ENCODE results near the gene P3H2. TPM values are rescaled to one million over a fixed set of nuclear protein-coding genes. Genes with fewer than 3 reads are reported as not detected.

The P3H2 gene
- total RNA-seq, 2 donors from 2014 or later = not detected

DNA sequence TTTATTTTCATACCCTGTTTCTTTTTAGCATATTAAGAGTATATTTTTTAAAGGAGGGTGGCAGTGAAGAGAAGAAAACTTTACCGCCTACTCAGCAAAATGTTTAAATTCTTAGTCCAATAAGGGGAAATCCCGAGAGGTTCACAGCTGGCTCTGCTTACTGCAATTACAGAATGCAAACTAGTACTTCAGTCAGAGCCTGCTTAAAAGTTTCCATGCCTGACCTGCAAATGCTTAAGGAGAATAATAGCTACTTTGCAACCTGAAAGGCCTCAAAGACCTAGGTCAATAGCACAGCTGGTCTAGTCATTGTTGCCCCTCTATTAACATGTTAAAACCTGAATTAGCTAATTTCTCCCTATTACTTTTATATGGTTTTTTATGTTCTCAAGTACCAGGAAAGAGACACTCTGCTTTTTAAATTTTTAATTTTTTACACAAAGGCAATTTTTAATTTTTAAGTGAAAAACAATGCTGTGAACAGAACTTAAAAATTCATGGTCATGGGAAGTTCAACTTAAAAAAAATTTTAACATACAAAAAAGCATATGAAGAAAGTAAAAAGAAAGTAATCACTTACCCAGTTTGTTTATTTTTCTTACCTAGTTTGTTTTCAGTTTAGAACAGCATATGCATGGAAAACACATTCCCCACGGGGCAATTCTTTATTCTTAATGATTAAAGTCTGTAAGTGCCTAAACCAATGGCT is 79.2 kb downstream of the P3H2 start:
- H3K36me3 Mint-ChIP-seq (ENCODE audit: low read depth) = no peaks in the 10 kb centered on the region
- no peak overlapping the region for H3K4me3 Mint-ChIP-seq
- H3K27ac Mint-ChIP-seq = no peak overlapping the region
- H3K9me3 Mint-ChIP-seq = no peaks in the 10 kb centered on the region
- H3K27me3 Mint-ChIP-seq = peaks cover 25% of the 10 kb centered on the region
- ATAC-seq (replicated peaks) = no peak
- no peaks in the 10 kb centered on the region for H3K4me1 Mint-ChIP-seq

DNA sequence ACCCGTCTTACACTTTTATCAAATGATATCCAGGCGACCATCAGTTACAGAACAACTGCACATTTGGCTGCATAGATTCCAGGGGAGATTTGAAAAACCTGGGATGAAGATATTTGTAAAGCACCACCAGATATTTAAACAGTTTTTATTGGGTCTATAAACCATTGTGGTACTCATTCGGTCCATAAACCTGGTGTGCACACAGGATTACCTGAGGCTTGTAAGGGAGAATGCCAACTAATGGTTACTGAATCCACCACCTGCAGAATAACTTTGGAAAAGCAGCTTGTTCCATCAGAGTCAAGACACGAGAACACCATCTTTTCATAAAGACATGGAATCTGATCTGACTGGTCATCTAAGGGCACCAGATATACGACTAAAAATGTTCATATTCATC is 80.6 kb downstream of the P3H2 start:
- no peaks in the 10 kb centered on the region for H3K36me3 Mint-ChIP-seq (ENCODE audit: low read depth)
- no peak for ATAC-seq (replicated peaks)
- no peaks in the 10 kb centered on the region for H3K4me1 Mint-ChIP-seq
- H3K9me3 Mint-ChIP-seq = no peaks in the 10 kb centered on the region
- H3K4me3 Mint-ChIP-seq = no peak overlapping the region
- peaks cover 27% of the 10 kb centered on the region for H3K27me3 Mint-ChIP-seq
- no peak overlapping the region for H3K27ac Mint-ChIP-seq

DNA sequence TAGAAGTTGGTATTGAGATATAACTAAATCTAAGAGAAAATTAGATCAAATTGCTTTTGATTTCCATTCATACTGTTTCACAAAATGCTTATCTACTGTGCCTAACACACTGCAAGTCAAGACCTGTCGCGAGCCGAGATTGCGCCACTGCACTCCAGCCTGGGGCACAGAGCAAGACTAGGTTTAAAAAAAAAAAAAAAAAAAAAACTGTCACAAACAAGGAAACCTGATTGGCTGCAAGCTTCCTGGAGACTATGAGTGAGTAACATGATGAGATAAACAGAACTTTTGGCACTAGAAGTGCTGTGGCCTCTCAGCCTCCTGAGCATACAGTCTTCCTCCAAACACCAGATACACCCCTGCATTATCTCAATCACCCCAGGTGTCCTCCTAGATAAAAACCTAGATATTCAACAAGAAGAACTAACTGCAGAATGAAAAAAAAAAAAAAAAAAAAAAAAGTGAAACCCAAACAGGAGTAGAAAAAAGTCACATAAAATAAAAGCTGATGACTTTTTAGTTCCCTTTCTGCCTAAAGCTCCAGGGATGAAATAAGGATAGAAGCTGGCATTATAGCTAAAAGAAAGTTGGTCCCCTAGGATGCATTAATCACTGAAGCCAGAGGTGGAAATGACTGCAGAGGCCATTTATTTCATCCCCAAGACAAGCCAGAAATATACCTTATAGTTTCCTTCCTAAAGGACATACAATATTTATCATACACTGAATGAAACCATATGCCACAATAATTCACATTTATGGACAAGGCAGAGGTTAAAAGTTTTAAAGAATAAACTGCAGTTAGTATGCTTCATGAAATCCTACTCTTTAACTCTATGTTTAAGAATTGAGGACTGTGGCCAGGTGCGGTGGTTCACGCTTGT is 82.4 kb downstream of the P3H2 start:
- H3K27ac Mint-ChIP-seq = no peak overlapping the region
- H3K36me3 Mint-ChIP-seq (ENCODE audit: low read depth) = no peaks in the 10 kb centered on the region
- no peak overlapping the region for H3K4me3 Mint-ChIP-seq
- no peak for ATAC-seq (replicated peaks)
- no peaks in the 10 kb centered on the region for H3K9me3 Mint-ChIP-seq
- peaks cover 24% of the 10 kb centered on the region for H3K27me3 Mint-ChIP-seq
- no peaks in the 10 kb centered on the region for H3K4me1 Mint-ChIP-seq

DNA sequence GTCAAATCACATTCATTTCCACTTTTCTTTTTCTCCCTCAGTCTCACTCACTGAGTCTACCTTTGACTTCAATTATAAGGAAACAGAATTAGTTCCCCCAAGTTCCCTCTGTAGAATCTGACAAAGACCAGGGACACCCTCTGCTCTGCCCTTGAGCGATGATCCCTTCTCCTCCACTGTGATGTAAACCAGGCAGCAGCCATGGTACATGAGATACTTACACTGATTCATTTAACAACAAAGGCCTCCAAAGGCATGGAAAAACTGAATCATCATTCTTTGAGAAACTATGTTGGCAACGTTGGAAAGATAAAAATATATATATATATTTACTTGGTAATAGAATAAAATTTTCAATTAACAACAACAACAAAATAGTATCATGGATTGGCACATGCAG is 84.1 kb downstream of the P3H2 start:
- Mint-ChIP-seq H3K36me3 (ENCODE audit: low read depth) (no peaks in the 10 kb centered on the region), H3K27me3 (peaks cover 19% of the 10 kb centered on the region), H3K9me3 (no peaks in the 10 kb centered on the region), H3K27ac (no peak overlapping the region), H3K4me3 (no peak overlapping the region), H3K4me1 (no peaks in the 10 kb centered on the region)
- no peak for ATAC-seq (replicated peaks)

DNA sequence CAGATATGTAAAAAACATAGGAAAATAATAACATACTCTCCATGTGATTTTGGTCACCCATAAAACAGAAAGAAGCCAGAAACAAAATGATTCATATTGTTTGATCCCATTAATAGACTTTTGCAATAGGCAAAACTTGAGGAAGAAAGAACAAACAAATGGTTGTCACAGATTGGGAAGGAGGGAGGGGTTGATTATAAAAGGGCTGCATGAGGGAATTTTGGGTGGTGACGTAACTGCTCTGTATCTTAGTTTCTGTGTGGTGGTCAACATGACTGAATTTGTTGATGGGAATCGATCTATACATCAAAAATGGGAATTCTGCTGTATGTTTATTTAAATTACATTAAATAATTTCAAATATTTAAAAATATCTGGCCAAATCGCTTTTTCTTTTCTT is 86.3 kb downstream of the P3H2 start:
- no peak overlapping the region for H3K27ac Mint-ChIP-seq
- H3K4me1 Mint-ChIP-seq = no peaks in the 10 kb centered on the region
- H3K9me3 Mint-ChIP-seq = no peaks in the 10 kb centered on the region
- peaks cover 15% of the 10 kb centered on the region for H3K27me3 Mint-ChIP-seq
- no peaks in the 10 kb centered on the region for H3K36me3 Mint-ChIP-seq (ENCODE audit: low read depth)
- H3K4me3 Mint-ChIP-seq = no peak overlapping the region
- no peak for ATAC-seq (replicated peaks)

DNA sequence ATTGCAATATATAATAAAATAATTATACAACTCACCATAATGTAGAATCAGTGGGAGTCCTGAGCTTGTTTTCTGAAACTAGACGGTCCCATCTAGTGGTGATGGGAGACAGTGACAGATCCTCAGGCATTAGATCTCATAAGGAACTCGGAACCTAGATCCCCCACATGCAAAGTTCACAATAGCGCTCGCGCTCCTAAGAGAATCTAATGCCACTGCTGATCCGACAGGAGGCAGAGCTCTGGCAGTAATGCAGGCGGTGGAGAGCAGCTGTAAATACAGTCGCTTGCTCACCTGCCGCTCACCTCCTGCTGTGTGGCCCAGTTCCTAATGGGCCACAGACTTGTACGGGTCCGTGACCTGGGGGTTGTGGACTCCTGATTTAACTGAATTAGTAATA is 87.8 kb downstream of the P3H2 start:
- peaks cover 19% of the 10 kb centered on the region for H3K27me3 Mint-ChIP-seq
- no peak overlapping the region for H3K27ac Mint-ChIP-seq
- no peaks in the 10 kb centered on the region for H3K36me3 Mint-ChIP-seq (ENCODE audit: low read depth)
- no peaks in the 10 kb centered on the region for H3K4me1 Mint-ChIP-seq
- H3K4me3 Mint-ChIP-seq = no peak overlapping the region
- no peak for ATAC-seq (replicated peaks)
- H3K9me3 Mint-ChIP-seq = no peaks in the 10 kb centered on the region

DNA sequence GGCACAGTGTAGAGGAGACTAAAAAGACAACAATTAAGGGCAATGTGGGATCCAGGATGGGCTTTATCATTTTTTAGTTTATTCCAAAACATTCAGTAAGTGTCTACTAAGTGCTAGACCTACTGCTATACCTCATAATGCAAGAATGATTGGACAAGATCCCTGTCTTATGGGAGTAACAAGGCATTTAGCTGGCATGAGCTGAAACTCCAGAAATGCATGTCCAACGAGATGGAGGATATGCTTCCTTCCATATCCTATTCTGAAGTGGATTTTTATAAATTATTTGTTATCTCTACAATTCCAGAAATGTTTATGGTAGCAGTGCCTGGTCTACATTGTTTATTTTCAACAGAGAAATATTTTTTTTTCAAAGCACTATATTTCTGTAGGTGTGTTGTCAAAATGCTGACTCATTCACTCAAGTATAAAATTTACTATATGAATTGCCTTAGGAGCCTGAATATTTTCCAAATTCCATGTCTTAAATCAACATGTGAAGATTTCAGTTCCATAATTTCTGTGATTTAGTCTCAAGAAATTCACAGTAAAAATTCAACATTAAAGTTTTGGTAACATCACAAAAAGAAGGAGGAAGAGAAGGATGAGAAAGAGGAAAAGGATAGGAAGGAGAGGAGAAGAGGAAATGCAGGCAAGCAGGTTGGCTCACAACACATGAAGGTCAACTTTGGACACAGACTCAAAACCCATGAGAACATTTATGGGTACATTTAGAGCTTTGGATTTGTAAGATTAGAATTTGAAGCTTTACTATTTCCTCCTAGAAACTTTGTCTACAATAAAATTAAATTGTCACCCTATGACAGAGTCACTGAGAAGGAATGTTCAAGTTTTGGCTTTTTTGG is 88.6 kb downstream of the P3H2 start:
- no peak overlapping the region for H3K4me3 Mint-ChIP-seq
- no peaks in the 10 kb centered on the region for H3K9me3 Mint-ChIP-seq
- no peak overlapping the region for H3K27ac Mint-ChIP-seq
- H3K36me3 Mint-ChIP-seq (ENCODE audit: low read depth) = no peaks in the 10 kb centered on the region
- H3K27me3 Mint-ChIP-seq = peaks cover 20% of the 10 kb centered on the region
- no peaks in the 10 kb centered on the region for H3K4me1 Mint-ChIP-seq
- ATAC-seq (replicated peaks) = no peak

DNA sequence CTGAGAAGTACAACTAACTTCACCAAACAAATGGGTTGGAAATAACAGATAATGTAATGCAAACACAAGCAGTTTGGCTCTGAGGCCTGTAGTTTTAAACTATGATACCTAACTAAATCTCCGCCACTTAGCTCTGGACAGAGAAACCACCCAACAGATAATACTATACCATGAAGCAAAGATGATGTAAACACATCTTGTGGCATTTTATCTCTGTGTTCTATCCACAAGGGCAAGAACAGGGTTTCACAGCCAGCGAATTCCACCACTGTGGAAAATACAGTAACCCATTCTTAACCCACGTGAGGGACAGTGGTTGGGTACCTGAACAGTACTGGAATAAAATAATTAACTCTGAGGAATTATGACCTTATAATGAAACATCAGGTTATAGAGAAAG is 93.6 kb downstream of the P3H2 start:
- Mint-ChIP-seq H3K9me3 (no peaks in the 10 kb centered on the region), H3K27ac (no peak overlapping the region), H3K36me3 (ENCODE audit: low read depth) (no peaks in the 10 kb centered on the region), H3K4me1 (no peaks in the 10 kb centered on the region), H3K4me3 (no peak overlapping the region), H3K27me3 (peaks cover 15% of the 10 kb centered on the region)
- no peak for ATAC-seq (replicated peaks)

DNA sequence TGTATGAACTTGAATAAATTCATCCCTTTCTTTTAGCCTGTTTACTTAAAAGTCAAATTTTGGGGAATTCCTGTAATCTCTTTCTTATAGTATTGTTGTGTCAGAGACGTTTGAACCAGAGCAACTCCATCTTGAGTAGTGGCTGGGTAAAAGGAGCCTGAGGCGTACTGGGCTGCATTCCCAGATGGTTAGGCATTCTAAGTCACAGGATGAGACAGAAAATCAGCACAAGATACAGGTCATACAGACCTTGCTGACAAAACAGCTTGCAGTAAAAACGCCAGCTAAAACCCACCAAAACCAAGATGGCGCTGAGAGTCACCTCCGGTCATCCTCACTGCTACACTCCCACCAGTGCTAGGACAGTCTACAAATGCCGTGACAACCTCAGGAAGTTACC is 94.5 kb downstream of the P3H2 start:
- Mint-ChIP-seq H3K4me1 (no peaks in the 10 kb centered on the region), H3K27ac (no peak overlapping the region), H3K4me3 (no peak overlapping the region), H3K27me3 (peaks cover 15% of the 10 kb centered on the region), H3K9me3 (no peaks in the 10 kb centered on the region), H3K36me3 (ENCODE audit: low read depth) (no peaks in the 10 kb centered on the region)
- ATAC-seq (replicated peaks) = no peak

DNA sequence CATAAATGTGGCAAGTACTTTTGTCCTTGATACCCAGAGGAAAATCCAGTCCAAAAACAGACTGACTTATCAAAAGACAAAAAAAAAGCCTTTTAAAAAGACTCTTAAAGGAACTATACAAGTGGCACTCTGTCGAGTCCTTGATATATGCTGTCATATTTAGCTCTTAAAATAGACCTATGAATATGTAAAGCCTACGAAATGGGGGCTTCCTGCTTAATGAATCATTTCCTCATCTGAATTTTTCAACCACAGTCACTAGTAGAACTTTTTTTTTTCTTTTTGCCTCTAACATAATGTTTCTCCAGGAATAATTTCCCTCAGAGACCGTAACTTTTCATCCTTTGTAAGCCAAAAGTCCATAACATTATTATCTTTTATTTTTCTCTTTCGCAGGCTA is 95.8 kb downstream of the P3H2 start:
- H3K36me3 Mint-ChIP-seq (ENCODE audit: low read depth) = no peaks in the 10 kb centered on the region
- H3K4me1 Mint-ChIP-seq = no peaks in the 10 kb centered on the region
- H3K4me3 Mint-ChIP-seq = no peak overlapping the region
- no peak for ATAC-seq (replicated peaks)
- peaks cover 15% of the 10 kb centered on the region for H3K27me3 Mint-ChIP-seq
- H3K9me3 Mint-ChIP-seq = no peaks in the 10 kb centered on the region
- H3K27ac Mint-ChIP-seq = no peak overlapping the region

DNA sequence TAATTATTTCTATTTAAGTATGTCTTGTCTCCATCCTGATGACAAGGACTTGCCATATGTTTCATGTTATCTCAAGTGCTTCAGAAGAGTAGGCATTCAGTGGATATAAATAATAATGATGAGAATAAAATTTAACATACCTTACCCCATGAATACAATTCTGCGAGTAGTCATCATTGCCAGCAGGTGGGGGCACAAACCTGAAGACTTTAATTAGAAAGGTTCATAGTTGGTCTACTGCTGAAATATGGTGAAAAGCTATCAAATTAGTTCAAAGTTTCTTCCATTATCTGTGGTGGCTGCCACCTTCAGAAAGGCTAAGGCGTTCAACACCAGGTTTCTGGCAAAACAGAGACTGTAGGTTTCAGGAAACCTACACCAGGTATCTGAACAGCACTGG is 100.9 kb downstream of the P3H2 start:
- H3K4me3 Mint-ChIP-seq = no peak overlapping the region
- peaks cover 22% of the 10 kb centered on the region for H3K27me3 Mint-ChIP-seq
- H3K27ac Mint-ChIP-seq = no peak overlapping the region
- ATAC-seq (replicated peaks) = no peak
- no peaks in the 10 kb centered on the region for H3K9me3 Mint-ChIP-seq
- H3K4me1 Mint-ChIP-seq = no peaks in the 10 kb centered on the region
- H3K36me3 Mint-ChIP-seq (ENCODE audit: low read depth) = no peaks in the 10 kb centered on the region

DNA sequence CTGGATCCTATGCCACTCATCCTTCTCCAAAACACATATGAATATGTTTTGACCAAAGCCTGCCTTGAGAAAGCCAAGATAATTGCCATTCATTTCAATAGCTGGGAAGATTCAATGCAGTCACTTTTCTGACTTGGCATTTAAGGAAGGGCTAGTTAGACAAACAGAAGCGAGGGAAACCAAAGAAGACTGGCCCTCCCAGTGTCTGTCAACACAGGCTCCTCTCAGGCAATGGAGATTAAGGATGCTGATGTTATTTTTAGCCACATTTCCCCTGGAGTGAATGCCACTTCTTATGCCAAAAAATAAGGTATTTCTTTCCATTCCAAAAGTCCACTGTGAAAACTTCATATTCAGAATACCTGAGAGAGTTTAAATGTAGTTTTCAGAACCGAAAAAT is 101.7 kb downstream of the P3H2 start:
- no peak overlapping the region for H3K4me3 Mint-ChIP-seq
- H3K36me3 Mint-ChIP-seq (ENCODE audit: low read depth) = no peaks in the 10 kb centered on the region
- H3K27ac Mint-ChIP-seq = no peak overlapping the region

DNA sequence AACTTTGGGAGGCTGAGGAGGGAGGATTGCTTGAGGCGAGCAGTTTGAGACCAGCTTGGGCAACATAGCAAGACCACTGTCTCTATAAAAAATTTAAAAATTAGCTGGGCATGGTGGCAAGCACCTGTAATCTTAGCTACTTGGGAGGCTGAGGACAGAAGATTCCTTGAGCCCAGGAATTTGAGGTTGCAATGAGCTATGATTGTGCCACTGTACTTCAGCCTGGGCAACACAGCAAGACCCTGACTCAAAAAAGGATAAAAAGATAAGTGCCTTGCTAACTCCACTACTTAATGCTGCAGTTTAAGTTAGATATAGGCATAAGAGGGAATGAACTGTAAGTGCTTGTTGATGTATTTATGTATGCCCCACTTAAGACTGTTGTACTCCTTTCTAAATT is 102.2 kb downstream of the P3H2 start:
- Mint-ChIP-seq H3K36me3 (ENCODE audit: low read depth) (no peaks in the 10 kb centered on the region), H3K27me3 (peaks cover 22% of the 10 kb centered on the region), H3K4me1 (no peaks in the 10 kb centered on the region), H3K4me3 (no peak overlapping the region), H3K27ac (no peak overlapping the region), H3K9me3 (no peaks in the 10 kb centered on the region)
- no peak for ATAC-seq (replicated peaks)

More for the DNA sequence above, 101.7 kb downstream of the P3H2 start:
- peaks cover 22% of the 10 kb centered on the region for H3K27me3 Mint-ChIP-seq
- no peak for ATAC-seq (replicated peaks)
- no peaks in the 10 kb centered on the region for H3K4me1 Mint-ChIP-seq
- no peaks in the 10 kb centered on the region for H3K9me3 Mint-ChIP-seq

DNA sequence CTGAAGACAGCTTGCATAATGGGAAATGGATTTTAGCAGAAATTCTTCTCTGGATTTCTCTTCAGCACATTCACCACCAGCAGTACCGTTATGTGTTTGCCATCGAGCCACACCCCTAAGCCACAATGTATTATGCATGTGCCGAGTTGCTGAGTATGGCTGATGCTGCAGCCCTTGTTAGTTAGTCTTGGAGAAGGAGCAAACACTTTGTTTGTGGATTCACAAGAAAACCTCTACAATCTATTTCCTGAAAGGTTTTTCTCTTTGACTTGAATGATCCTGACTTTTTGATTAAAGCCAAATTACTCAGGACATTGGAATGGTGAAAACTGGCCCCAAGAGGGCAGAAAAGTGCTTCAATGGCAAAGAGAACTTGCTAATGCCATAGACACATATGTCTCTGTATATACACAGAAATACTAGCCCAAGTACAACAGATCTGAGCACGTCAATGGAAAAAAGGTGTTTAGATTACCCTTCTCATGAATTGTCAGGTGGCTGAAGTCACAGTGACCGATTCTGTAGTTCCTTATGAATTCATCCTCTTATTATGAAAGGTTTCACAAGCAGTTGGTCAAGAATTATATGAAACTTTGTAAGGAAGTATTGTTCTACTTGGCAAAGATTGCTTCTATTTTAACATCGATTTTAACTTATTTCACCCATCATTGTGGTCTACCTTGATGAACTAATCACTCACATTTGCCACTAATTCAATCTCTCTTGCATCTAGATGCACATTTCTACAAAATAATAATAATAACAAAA is 103.0 kb downstream of the P3H2 start:
- Mint-ChIP-seq H3K27ac (no peak overlapping the region), H3K27me3 (peaks cover 19% of the 10 kb centered on the region), H3K4me1 (no peaks in the 10 kb centered on the region), H3K9me3 (no peaks in the 10 kb centered on the region), H3K4me3 (no peak overlapping the region), H3K36me3 (ENCODE audit: low read depth) (no peaks in the 10 kb centered on the region)
- no peak for ATAC-seq (replicated peaks)
